ENCODE measurements around the gene COPS7A.

COPS7A gene

GRCh38 chr12:6770094-6770493 lies 46.2 kb downstream of the COPS7A start:
- no peak for DNase-seq (ENCODE audit: low spot score)

- DNase-seq (ENCODE audit: low spot score) = no peak
These were observed 46.8 kb downstream of the COPS7A start for GRCh38 chr12:6770600-6770999.

GRCh38 chr12:6771091-6771495 lies 47.2 kb downstream of the COPS7A start:
- DNase-seq (ENCODE audit: low spot score) = no peak

GRCh38 chr12:6771509-6772330 lies 47.9 kb downstream of the COPS7A start:
- no peak for DNase-seq (ENCODE audit: low spot score)

- DNase-seq (ENCODE audit: low spot score) = no peak
These were observed 48.5 kb downstream of the COPS7A start, which contains the start of gene LAG3 for GRCh38 chr12:6772331-6772695. Gene LAG3, plus strand, starts transcription at chr12:6772520. Its CDS starts 333 bp downstream, at chr12:6772853.

GRCh38 chr12:6772726-6773589 lies 49.1 kb downstream of the COPS7A start:
- DNase-seq (ENCODE audit: low spot score) = no peak

- no peak for DNase-seq (ENCODE audit: low spot score)
These were observed 49.9 kb downstream of the COPS7A start for GRCh38 chr12:6773590-6774351.

GRCh38 chr12:6774499-6775062 lies 50.7 kb downstream of the COPS7A start:
- no peak for DNase-seq (ENCODE audit: low spot score)

- no peak for DNase-seq (ENCODE audit: low spot score)
These were observed 51.6 kb downstream of the COPS7A start for GRCh38 chr12:6775185-6776174.

- DNase-seq (ENCODE audit: low spot score) = no peak
These were observed 53.5 kb downstream of the COPS7A start for GRCh38 chr12:6777386-6777785.

- DNase-seq (ENCODE audit: low spot score) = no peak
These were observed 54.3 kb downstream of the COPS7A start for GRCh38 chr12:6778217-6778573.

GRCh38 chr12:6778574-6779550 lies 55.0 kb downstream of the COPS7A start:
- peak; percentile 88 for DNase-seq (ENCODE audit: low spot score)

GRCh38 chr12:6779708-6780432 lies 56.0 kb downstream of the COPS7A start:
- DNase-seq (ENCODE audit: low spot score) = no peak

GRCh38 chr12:6780573-6780972 lies 56.7 kb downstream of the COPS7A start:
- DNase-seq (ENCODE audit: low spot score) = no peak
